Subcutaneous adipose tissue (tissue), 4 donors: ENCODE results near the gene LRMDA. TPM values are rescaled to one million over a fixed set of nuclear protein-coding genes. Genes with fewer than 3 reads are reported as not detected.

ENCODE experiments used
- total RNA-seq, 4 donors: library from RNA; depleted of rRNA; stranded (reverse); fragments of >200 nt; gene quantifications; one replicate each; pipeline ENCODE4 v1.1.0, GENCODE V29; 2016
- TF ChIP-seq, protein P1 (sequence below): fragments of 450-650 bp; IDR thresholded peaks from one replicate; pipeline ENCODE4 v1.5.1; 2016; ENCODE audit warnings: low read depth, mild to moderate bottlenecking, control low read depth, antibody characterized with exemption, moderate library complexity

LRMDA gene
- total RNA-seq, 4 donors from 2014 or later, result 17.4 to 92.1 (median 22.8) TPM

DNA sequence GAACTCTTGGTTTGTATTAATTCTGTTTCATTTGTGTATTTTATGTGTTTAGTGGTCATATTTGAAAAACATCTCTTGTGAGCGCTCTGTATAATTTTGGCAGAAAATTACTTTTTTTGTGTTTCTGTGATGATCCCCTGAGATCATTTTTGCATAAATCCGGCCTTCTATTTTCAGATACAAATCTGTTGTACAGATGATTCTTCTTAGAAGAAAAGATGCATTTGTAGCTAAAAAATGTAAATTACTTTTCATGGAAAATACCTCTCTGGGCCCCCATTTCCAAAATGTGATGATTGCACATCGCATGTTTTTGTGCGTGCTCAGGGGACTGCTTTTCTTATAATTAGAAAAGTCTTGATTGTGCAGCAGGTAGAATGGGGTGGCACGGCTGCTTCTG is 395.4 kb downstream of the LRMDA start:
- TF ChIP-seq, protein P1, sequence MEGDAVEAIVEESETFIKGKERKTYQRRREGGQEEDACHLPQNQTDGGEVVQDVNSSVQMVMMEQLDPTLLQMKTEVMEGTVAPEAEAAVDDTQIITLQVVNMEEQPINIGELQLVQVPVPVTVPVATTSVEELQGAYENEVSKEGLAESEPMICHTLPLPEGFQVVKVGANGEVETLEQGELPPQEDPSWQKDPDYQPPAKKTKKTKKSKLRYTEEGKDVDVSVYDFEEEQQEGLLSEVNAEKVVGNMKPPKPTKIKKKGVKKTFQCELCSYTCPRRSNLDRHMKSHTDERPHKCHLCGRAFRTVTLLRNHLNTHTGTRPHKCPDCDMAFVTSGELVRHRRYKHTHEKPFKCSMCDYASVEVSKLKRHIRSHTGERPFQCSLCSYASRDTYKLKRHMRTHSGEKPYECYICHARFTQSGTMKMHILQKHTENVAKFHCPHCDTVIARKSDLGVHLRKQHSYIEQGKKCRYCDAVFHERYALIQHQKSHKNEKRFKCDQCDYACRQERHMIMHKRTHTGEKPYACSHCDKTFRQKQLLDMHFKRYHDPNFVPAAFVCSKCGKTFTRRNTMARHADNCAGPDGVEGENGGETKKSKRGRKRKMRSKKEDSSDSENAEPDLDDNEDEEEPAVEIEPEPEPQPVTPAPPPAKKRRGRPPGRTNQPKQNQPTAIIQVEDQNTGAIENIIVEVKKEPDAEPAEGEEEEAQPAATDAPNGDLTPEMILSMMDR, result no peak

- TF ChIP-seq, protein P1, result no peak
These were observed 396.2 kb downstream of the LRMDA start for GRCh38 chr10:75827587-75828021.

DNA sequence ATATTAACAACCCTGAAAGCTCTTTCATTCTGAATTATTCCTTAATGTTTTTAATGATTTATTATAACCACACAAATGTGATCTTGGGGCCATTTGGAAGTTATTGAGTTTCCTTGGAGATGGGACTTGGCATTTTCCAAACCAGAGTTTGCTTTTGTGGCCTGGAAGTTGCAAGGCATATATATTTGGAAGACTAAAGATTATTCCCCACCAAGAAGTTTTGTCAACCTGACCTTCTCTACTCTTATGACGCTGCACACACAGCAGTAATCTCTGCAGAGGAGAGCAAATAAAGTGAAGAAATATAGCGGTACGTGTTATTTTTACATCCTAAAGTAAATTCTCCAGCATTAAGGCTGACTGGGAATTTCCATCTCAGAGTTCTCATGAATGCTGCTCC is 397.0 kb downstream of the LRMDA start:
- TF ChIP-seq, protein P1, result no peak

DNA sequence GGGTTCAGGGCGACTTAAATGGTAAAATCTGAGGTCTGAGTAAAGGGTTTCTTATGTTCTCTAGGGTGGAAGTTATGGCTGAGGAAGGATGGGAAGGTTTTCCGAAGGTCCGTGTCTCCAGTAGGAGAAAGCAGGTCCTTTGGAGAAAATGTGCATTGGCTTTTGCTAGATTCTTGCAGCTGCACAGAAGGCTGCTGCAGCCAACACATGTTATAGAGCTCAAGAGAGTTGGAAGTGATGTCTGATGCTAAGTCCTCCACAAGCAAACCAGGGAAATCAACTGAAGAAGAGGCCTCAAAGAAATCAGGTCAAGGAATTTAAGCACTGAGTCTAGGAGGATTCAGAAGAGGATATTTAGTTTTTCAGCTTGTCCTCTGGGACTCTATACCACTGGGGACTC is 404.6 kb downstream of the LRMDA start:
- TF ChIP-seq, protein P1, result no peak

GRCh38 chr10:75838486-75838885 is 407.1 kb downstream of the LRMDA start:
- TF ChIP-seq, protein P1, result no peak

DNA sequence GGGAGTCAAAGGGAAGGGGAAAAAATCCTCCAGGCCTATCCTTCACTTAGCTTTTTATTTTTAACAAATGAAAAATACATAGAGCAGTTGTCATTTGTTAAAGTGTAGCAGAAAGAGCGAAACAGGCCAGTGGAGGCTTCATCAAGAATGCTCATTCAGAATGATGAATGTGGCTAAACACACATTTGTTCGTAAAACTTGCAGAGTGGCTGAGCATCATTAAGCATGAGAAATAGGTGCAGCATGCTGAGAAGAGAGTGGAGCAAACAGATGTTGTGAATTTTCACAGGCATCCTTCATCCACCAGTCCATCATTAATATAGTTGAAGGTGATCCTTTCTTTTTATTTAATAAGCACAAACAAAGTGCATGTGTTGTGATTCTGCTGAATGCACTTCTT is 407.6 kb downstream of the LRMDA start:
- TF ChIP-seq, protein P1, result no peak

- TF ChIP-seq, protein P1, result no peak
These were observed 409.8 kb downstream of the LRMDA start for GRCh38 chr10:75841266-75841665.
